Measurements from ENCODE around the gene MRPL23. TPM values are rescaled to one million over a fixed set of nuclear protein-coding genes. Genes with fewer than 3 reads are reported as not detected.

The MRPL23 gene
- total RNA-seq, 1 experiment from 2014 or later: 15.0 TPM

DNA sequence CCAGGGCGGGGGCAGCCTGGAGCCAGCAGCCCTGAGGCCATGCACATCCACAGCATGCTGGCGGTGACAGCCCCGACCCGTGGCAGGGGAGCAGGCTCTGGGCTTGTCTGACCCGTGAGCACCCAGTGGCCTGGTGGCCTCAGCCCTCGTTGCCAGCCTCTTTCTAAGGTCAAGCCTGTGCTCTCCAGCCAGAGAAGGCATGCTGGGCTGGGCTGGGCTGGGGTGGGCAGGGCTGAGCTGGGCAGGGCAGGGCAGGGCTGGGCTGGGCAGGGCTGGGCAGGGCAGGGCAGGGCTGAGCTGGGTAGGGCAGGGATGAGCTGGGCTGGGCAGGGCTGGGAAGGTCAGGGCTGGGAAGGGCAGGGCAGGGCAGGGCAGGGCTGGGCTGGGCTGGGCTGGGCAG lies 39.9 kb downstream of the MRPL23 start:
- H3K36me3 ChIP-seq (ENCODE audit: control insufficient read depth, insufficient read depth, low read length): no peaks in the 10 kb centered on the region
- CTCF ChIA-PET: interaction anchor here (0.6 kb wide), 1 partner anchor 150 kb away, joined by 3 read pairs; no protein-coding TSS in a partner anchor
- no peak overlapping the region for H3K4me3 ChIP-seq (ENCODE audit: low read depth, low read length)
- intact Hi-C loops (cut with micrococcal nuclease; ENCODE audit: unreplicated experiment): no loop called here
- Mint-ChIP-seq H3K4me1 (ENCODE audit: low read depth, unreplicated experiment) (no peaks in the 10 kb centered on the region), H3K36me3 (ENCODE audit: insufficient read depth, unreplicated experiment) (no peaks in the 10 kb centered on the region), H3K9me3 (ENCODE audit: unreplicated experiment) (no peaks in the 10 kb centered on the region), H3K27ac (ENCODE audit: unreplicated experiment) (no peak overlapping the region), H3K4me3 (ENCODE audit: unreplicated experiment) (no peak overlapping the region), H3K27me3 (ENCODE audit: insufficient read depth, unreplicated experiment) (no peaks in the 10 kb centered on the region)
- POLR2A ChIA-PET: no interaction called here
- H3K9me3 ChIP-seq: no peaks in the 10 kb centered on the region
- DNase-seq: no peak
- TF ChIP-seq, protein P1, sequence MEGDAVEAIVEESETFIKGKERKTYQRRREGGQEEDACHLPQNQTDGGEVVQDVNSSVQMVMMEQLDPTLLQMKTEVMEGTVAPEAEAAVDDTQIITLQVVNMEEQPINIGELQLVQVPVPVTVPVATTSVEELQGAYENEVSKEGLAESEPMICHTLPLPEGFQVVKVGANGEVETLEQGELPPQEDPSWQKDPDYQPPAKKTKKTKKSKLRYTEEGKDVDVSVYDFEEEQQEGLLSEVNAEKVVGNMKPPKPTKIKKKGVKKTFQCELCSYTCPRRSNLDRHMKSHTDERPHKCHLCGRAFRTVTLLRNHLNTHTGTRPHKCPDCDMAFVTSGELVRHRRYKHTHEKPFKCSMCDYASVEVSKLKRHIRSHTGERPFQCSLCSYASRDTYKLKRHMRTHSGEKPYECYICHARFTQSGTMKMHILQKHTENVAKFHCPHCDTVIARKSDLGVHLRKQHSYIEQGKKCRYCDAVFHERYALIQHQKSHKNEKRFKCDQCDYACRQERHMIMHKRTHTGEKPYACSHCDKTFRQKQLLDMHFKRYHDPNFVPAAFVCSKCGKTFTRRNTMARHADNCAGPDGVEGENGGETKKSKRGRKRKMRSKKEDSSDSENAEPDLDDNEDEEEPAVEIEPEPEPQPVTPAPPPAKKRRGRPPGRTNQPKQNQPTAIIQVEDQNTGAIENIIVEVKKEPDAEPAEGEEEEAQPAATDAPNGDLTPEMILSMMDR (IDR thresholded peaks at IDR 0.05; ENCODE audit: insufficient read depth in 1 of 2, low read depth in 1 of 2, low read length in 1 of 2, severe bottlenecking in 1 of 2, unreplicated experiment in 1 of 2): no peak
- no peaks in the 10 kb centered on the region for H3K4me1 ChIP-seq
- H3K27me3 ChIP-seq (replicated peaks; ENCODE audit: control insufficient read depth, insufficient read depth, low read length): no peaks in the 10 kb centered on the region
- no TSS peak for BruUV-seq (replicated peaks)

DNA sequence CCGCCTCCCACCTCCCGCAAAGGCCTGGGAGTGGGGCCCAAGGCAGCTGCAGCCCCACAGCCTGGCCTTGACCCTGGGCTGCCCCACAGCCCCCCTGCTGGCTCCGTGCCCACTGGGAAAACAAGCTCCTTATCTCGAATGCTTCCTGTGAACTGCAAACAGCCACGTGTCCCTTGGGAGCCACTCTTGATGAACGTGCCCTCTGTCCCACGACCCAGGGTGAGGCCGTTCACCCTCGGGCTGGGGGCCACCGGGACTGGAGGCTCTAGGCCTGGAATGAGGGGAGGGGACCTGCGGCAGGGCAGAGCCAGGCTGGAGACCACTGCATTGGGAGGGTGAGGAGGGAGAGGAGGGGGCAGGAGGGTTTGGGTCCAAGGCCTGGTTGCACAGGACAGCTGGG lies 41.0 kb downstream of the MRPL23 start:
- no peak for DNase-seq
- TF ChIP-seq, protein P1 (IDR thresholded peaks at IDR 0.05; ENCODE audit: insufficient read depth in 1 of 2, low read depth in 1 of 2, low read length in 1 of 2, severe bottlenecking in 1 of 2, unreplicated experiment in 1 of 2): no peak
- Mint-ChIP-seq H3K4me1 (ENCODE audit: low read depth, unreplicated experiment) (no peaks in the 10 kb centered on the region), H3K4me3 (ENCODE audit: unreplicated experiment) (no peak overlapping the region), H3K9me3 (ENCODE audit: unreplicated experiment) (no peaks in the 10 kb centered on the region), H3K27me3 (ENCODE audit: insufficient read depth, unreplicated experiment) (no peaks in the 10 kb centered on the region), H3K27ac (ENCODE audit: unreplicated experiment) (no peak overlapping the region), H3K36me3 (ENCODE audit: insufficient read depth, unreplicated experiment) (no peaks in the 10 kb centered on the region)
- no peak overlapping the region for H3K4me3 ChIP-seq (ENCODE audit: low read depth, low read length)
- no peaks in the 10 kb centered on the region for H3K4me1 ChIP-seq
- BruUV-seq (replicated peaks): no TSS peak
- no peaks in the 10 kb centered on the region for H3K9me3 ChIP-seq
- ChIA-PET CTCF (interaction anchor here (0.7 to 3.2 kb wide), 11 partner anchors 10 to 335 kb away, joined by 3 to 49 read pairs (median 5); no protein-coding TSS in a partner anchor), POLR2A (interaction anchor here (0.5 to 1.5 kb wide), 15 partner anchors 8 to 1145 kb away, joined by 3 to 9 read pairs (median 3); partner anchors contain the start of genes H19, SYT8 and TSPAN4)
- intact Hi-C loops (cut with micrococcal nuclease; ENCODE audit: unreplicated experiment): no loop called here
- no peaks in the 10 kb centered on the region for H3K36me3 ChIP-seq (ENCODE audit: control insufficient read depth, insufficient read depth, low read length)
- H3K27me3 ChIP-seq (replicated peaks; ENCODE audit: control insufficient read depth, insufficient read depth, low read length): no peaks in the 10 kb centered on the region

DNA sequence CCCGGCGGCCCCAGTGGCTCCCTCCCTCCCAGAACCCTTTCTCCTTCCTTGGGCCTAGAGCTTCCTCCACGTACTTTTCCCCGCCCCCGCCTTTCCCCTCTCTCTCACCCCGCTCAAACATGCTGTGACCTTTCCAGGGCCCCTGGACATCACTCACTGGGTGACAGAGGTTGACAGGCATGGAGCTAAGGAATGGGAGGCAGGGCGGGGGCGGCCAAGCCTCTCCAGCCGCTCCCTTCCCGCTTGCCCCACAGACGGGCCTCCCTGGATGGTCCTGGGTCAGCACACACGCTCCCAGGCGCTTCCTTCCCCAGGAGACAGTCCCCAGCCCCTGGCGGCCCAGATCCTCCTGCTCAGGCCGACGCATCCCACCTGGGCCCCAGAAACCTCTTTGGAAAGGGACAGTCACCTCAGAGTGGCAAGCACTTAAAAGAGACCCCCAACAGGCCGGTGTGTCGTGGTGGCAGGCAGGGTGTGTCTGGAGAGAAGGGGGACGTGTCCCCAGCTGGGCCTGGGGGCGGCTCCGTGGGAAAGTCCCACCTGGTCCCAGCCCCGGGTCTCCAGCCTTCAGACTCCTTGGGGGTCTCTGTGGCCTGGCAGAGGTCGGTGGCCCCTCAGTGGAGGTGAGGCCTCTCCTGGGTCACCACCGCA lies 41.7 kb downstream of the MRPL23 start:
- CTCF ChIA-PET: interaction anchor here (0.5 to 3.2 kb wide), 13 partner anchors 10 to 1179 kb away, joined by 3 to 49 read pairs (median 3); no protein-coding TSS in a partner anchor
- H3K27me3 ChIP-seq (replicated peaks; ENCODE audit: control insufficient read depth, insufficient read depth, low read length): no peaks in the 10 kb centered on the region
- DNase-seq: no peak
- Mint-ChIP-seq H3K27me3 (ENCODE audit: insufficient read depth, unreplicated experiment) (no peaks in the 10 kb centered on the region), H3K4me1 (ENCODE audit: low read depth, unreplicated experiment) (no peaks in the 10 kb centered on the region), H3K9me3 (ENCODE audit: unreplicated experiment) (no peaks in the 10 kb centered on the region), H3K4me3 (ENCODE audit: unreplicated experiment) (no peak overlapping the region), H3K27ac (ENCODE audit: unreplicated experiment) (no peak overlapping the region), H3K36me3 (ENCODE audit: insufficient read depth, unreplicated experiment) (no peaks in the 10 kb centered on the region)
- H3K4me3 ChIP-seq (ENCODE audit: low read depth, low read length): no peak overlapping the region
- POLR2A ChIA-PET: interaction anchor here (0.5 to 1.5 kb wide), 19 partner anchors 9 to 1146 kb away, joined by 3 to 9 read pairs (median 4); partner anchors contain the start of genes H19, SYT8 and TSPAN4
- H3K36me3 ChIP-seq (ENCODE audit: control insufficient read depth, insufficient read depth, low read length): no peaks in the 10 kb centered on the region
- TF ChIP-seq, protein P1 (IDR thresholded peaks at IDR 0.05; ENCODE audit: insufficient read depth in 1 of 2, low read depth in 1 of 2, low read length in 1 of 2, severe bottlenecking in 1 of 2, unreplicated experiment in 1 of 2): no peak
- intact Hi-C loops (cut with micrococcal nuclease; ENCODE audit: unreplicated experiment): no loop called here
- BruUV-seq (replicated peaks): no TSS peak
- no peaks in the 10 kb centered on the region for H3K9me3 ChIP-seq
- H3K4me1 ChIP-seq: no peaks in the 10 kb centered on the region
